GM18907 (cell line): ENCODE data around the gene SC5D.
A peak's percentile ranks its signal among the peaks of the same experiment; 100 is the strongest.

ENCODE experiments used
- ATAC-seq: cut with Tn5 transposase; IDR thresholded peaks from one replicate; pipeline ENCODE4 v1.9.1; 2021; ENCODE audit warnings: mild to moderate bottlenecking, moderate library complexity; ENCODE audit not compliant: unreplicated experiment

Gene SC5D

GRCh38 chr11:121328176-121328966, 35.8 kb downstream of the SC5D start:
- peak; percentile 49 for ATAC-seq

DNA sequence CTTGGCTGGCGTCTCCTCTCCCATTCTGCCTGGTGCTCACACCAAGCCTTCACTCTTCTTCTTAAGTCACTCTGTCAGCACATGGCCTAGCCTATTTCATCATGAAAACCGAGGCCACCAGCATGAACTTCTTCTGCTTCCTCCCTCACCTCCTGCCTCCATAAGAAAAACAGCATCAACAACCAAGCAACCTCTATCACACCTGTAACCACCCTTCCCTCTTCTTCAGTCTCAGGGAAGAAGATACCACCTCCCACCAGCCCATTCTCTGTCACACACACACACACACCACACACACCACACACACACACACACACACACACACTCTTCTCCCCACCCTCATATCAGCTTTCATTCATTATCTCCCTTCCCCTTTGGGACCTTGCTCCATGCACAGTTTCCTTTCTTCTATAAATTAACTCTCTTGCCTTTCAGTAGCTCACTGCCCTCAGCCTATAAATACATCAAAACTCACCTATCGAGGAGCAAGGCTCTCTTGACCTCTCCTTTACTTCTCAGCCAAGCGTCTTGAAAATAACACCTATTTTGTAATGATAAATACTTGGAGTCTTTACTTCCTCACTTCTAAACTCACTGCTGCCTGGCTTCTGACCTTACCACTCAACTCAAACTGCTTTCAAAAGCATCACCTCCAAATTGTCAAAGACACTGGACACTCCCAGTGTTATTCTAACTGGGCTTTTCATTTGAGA, 36.6 kb downstream of the SC5D start:
- no peak for ATAC-seq

GRCh38 chr11:121329781-121330395, 37.3 kb downstream of the SC5D start:
- ATAC-seq: no peak

DNA sequence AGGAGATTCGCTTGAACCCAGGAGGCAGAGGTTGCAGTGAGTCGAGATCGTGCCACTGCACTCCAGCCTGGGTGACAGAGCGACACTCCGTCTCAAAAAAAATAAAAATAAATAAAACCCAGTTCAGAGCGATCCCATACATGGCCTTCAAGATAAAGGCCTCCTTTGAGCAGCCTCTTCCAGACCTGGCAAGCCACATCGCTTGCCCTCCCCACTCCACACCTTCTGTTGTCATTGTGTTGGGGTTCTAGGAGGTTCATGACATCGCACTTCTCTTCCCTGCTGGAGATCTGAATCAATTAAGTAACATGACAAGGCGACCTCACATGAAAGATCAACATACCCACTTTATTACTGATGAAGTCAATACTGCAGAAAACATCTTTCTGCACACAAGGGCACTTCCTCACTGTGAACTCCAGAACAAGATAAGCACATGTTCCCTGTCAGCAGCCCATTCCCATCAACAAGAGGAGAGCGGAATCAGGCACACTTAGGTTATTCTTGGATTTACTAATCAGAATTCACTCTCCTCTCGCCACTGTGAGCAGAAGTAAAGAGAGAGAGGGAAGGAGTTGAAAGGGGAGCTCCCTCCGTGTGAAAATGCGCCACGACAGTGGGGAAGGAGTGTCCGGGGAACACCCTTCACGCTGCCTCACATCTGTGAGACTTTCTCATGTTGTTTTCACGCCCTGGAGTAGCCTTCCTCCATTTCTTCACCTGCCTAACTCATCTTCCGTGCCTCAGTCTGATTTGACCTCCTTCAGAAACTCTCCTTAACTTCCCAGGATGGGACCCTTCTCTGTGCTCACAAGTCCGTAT, 38.3 kb downstream of the SC5D start:
- ATAC-seq: no peak

GRCh38 chr11:121334973-121335710, 42.6 kb downstream of the SC5D start:
- ATAC-seq: no peak

DNA sequence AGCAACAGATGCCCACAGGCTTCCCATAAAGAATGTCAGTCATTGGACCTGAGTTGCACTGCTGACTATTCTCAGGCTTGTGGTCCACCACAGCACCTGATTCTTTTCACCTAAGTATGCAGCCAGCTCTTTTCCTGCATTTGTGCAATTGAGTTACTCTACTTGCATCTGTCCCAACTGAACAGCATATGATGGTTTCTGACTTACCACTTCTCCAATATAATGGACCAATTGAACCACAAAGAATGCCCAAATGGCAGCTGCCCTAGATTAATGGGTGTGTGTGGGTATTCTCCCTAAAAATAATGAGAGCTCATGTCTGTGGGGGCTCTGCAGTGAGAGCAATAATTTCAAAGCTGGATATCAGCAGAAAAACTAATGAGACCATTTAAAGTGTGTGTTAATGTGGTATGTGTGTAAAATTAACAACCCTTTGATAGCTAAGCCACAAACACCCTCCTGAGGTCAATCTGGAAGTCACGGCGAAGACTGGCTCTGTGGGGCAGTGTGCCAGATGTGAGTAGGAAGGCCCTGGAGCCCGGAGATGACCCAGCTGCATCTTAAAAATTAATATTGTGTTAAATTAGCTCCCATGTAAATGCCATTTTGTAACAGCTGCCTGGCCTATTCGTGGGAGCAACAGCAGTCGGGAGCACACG, 43.8 kb downstream of the SC5D start:
- no peak for ATAC-seq

- ATAC-seq: no peak
Observed at GRCh38 chr11:121337078-121337477, 44.5 kb downstream of the SC5D start.

DNA sequence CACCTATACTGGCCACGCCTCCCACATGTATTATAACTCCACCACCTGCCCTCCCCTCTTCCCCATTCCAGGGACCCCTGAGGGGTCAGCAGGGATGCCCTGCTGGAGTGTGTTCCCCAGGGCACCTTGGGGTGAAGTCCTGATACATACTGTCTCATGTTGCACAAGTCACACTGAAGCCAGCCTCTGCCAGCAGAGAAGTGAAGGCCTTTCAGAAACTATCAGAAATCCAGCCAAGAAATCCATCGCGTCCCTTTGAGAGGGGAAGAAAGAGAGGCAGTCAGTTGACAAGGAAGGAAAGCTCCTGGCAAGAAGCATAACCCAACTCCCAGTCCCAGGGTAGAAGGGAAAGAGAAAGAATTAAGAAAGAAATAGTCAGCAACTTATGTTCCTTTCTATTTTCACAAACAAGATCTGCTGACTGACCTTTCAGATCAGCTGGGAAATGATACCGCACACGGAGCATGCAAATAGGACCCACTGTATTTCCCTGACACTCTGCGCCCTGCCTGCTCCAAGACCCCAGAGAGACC, 45.2 kb downstream of the SC5D start:
- no peak for ATAC-seq

DNA sequence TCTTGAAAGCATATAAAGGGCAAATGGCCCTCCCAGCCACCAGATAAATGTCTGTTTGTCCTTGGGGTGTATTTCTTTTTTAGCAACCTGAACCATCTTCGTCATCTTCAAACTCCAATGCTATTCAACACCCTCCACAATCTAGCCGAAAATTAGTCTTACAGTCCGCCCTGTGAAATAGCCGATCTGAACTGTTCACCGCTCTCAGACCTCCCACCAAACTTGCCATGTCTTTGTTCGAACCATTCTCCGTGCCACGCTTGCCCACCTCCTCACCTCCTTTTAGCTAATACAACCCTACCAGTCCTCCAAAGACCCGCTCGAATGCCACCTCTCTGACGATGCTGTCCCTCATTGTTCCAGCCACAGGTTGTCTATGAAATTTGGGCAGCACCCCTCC, 46.0 kb downstream of the SC5D start:
- ATAC-seq: no peak

GRCh38 chr11:121340032-121340580, 47.5 kb downstream of the SC5D start:
- ATAC-seq: no peak

DNA sequence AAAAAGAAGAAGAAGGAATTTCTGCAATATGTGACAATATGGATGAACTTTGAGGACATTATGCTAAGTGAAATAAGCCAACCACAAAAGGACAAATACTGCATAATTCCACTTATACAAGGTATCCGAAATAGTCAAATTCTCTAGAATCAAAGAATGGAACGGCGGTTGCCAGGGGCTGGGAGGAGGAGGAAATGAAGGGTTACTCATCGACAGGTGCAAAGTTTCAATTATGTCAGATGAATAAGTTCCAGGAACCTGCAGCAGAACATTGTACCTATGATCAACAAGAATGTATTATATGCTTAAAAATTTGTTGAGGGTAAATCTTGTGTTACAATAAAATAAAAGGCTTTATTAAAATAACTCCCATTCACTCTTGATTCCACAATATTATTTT, 49.0 kb downstream of the SC5D start:
- no peak for ATAC-seq

GRCh38 chr11:121344824-121345223, 52.3 kb downstream of the SC5D start:
- ATAC-seq: no peak

DNA sequence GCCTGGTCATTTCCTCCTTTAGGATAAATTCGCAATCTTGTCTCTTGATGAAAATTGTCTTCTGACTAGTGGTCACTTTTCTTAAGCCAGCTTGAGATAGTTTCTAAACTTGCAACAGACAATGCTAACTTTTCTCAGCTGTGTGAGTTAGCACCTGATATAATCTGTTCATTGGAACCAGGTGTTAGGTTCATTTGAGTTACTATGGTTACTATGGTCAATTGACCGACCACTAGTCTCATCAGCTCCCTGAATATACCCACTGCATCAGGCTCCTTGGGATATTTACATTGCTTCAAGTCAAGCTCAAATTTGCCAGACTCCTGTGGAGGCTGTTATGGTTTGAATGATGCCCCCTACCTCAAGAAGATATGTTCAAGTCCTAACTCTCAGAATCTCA, 54.5 kb downstream of the SC5D start:
- ATAC-seq: no peak

DNA sequence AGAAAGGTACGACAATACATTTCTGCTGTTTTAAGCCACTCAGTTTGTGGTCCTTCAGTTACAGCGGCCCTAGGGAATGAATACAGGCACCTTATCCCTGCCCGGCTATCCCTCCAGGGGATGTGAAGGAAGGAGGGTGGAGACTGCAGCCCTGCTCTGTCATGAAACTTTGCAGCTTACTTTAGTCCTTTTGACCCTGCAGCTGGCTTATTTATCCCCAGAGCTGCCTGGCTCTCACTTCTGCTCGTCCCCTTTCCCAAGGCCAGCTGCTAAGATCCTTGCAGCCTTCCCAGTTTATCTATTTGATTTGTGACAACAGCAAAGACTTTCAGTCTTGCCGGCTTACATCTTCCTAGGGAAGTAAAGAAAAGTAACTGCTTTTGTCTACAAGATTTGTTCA, 55.2 kb downstream of the SC5D start:
- no peak for ATAC-seq

- no peak for ATAC-seq
Observed at GRCh38 chr11:121348220-121348875, 55.8 kb downstream of the SC5D start.

DNA sequence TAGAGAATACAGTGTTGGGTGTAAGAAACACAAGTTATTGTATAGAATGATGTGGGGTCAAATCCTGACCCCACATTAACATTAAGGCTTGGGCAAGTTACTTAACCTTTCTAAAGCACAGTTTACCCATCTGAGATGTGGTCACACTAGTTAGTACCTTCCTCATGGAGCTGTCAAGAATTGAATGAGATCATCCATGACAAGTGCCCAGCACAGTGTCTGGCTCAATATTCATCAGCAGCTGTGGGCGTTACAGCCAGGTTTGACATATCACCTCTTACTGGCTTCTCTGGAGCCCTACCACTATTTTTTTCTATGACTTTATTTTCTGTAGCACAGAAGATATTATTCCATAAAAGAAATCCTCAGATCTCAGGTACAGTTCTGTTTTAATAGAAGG, 57.2 kb downstream of the SC5D start:
- no peak for ATAC-seq

- ATAC-seq: no peak
Observed at GRCh38 chr11:121350314-121351082, 57.9 kb downstream of the SC5D start.

- no peak for ATAC-seq
Observed at GRCh38 chr11:121351083-121351630, 58.6 kb downstream of the SC5D start.
